ENCODE results near the gene CORO6. TPM values are rescaled to one million over a fixed set of nuclear protein-coding genes. Genes with fewer than 3 reads are reported as not detected.

Gene CORO6
- total RNA-seq, 1 experiment from 2014 or later: 9.7 TPM

GRCh38 chr17:29614349-29615047 lies 8.2 kb downstream of the CORO6 start:
- Histone ChIP-seq H3K27ac (ENCODE audit: low read length) (peak overlapping the region; percentile 42; the same call in 1 of the 2 replicates), H3K4me1 (ENCODE audit: control insufficient read depth, insufficient read depth, low read length) (peaks cover 37% of the 10 kb centered on the region), H3K4me3 (ENCODE audit: low read depth in 2 of 2, low read length in 2 of 2) (peak overlapping the region in 1 of 2 experiments; percentile 54; a peak in 2 of 4 replicates), H3K27me3 (ENCODE audit: control insufficient read depth, insufficient read depth, low read length) (no peaks in the 10 kb centered on the region), H3K9me3 (ENCODE audit: control insufficient read depth, insufficient read depth, low read depth, low read length) (no peaks in the 10 kb centered on the region), H3K36me3 (ENCODE audit: control insufficient read depth, insufficient read depth, low read length) (no peaks in the 10 kb centered on the region)
- BruUV-seq (replicated peaks): no TSS peak
- intact Hi-C loops (cut with micrococcal nuclease; ENCODE audit: unreplicated experiment) (no loop called here), in situ Hi-C loops (cut with HindIII; ENCODE audit: low pct_unique_long_range_greater_than_20kb, low sequenced_read_pairs) (no loop called here)
- ATAC-seq: no peak
- DNase-seq (ENCODE audit: low read depth, low spot score): no peak
- CTCF ChIA-PET: no interaction called here
- peak; percentile 2; the same call in 1 of the 2 replicates for TF ChIP-seq POLR2AphosphoS5 (IDR thresholded peaks at IDR 0.05; ENCODE audit: low read depth, low read length)
- no peak for TF ChIP-seq SIN3A (IDR thresholded peaks at IDR 0.05; ENCODE audit: borderline replicate concordance, insufficient read depth, low read depth, low read length)
- TF ChIP-seq TCF7L2 (IDR thresholded peaks at IDR 0.05; ENCODE audit: low read depth, low read length): no peak
- POLR2A ChIA-PET: no interaction called here

DNA sequence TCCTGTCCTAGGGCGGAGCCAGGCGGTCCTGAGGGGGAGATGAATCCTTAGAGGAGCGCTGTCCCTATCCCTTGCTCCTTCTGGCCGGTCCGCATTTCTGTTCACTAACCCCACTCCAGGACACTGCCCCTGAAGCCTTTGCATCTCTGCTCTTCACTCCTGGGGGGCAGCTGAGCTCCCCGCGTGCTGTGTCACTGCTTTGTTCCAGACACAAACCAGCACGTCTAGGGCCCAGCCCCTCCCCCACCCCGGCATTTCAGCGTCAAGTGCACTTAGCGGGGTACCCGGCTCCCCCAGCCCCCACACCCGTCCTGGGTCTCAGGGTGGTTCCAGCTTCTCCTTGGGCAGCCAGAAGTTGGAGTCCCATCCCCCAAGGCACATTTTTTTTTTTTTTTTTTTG lies 8.9 kb downstream of the CORO6 start:
- no peak overlapping the region for H3K27ac ChIP-seq (ENCODE audit: low read length)
- no peaks in the 10 kb centered on the region for H3K9me3 ChIP-seq (ENCODE audit: control insufficient read depth, insufficient read depth, low read depth, low read length)
- in situ Hi-C loops (cut with HindIII; ENCODE audit: low pct_unique_long_range_greater_than_20kb, low sequenced_read_pairs): no loop called here
- TF ChIP-seq POLR2AphosphoS5 (IDR thresholded peaks at IDR 0.05; ENCODE audit: low read depth, low read length): no peak
- TF ChIP-seq, protein P1, sequence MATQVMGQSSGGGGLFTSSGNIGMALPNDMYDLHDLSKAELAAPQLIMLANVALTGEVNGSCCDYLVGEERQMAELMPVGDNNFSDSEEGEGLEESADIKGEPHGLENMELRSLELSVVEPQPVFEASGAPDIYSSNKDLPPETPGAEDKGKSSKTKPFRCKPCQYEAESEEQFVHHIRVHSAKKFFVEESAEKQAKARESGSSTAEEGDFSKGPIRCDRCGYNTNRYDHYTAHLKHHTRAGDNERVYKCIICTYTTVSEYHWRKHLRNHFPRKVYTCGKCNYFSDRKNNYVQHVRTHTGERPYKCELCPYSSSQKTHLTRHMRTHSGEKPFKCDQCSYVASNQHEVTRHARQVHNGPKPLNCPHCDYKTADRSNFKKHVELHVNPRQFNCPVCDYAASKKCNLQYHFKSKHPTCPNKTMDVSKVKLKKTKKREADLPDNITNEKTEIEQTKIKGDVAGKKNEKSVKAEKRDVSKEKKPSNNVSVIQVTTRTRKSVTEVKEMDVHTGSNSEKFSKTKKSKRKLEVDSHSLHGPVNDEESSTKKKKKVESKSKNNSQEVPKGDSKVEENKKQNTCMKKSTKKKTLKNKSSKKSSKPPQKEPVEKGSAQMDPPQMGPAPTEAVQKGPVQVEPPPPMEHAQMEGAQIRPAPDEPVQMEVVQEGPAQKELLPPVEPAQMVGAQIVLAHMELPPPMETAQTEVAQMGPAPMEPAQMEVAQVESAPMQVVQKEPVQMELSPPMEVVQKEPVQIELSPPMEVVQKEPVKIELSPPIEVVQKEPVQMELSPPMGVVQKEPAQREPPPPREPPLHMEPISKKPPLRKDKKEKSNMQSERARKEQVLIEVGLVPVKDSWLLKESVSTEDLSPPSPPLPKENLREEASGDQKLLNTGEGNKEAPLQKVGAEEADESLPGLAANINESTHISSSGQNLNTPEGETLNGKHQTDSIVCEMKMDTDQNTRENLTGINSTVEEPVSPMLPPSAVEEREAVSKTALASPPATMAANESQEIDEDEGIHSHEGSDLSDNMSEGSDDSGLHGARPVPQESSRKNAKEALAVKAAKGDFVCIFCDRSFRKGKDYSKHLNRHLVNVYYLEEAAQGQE (IDR thresholded peaks at IDR 0.05; ENCODE audit: insufficient read depth in 1 of 2, low read depth in 2 of 2, low read length in 1 of 2): no peak
- TF ChIP-seq, protein P2, sequence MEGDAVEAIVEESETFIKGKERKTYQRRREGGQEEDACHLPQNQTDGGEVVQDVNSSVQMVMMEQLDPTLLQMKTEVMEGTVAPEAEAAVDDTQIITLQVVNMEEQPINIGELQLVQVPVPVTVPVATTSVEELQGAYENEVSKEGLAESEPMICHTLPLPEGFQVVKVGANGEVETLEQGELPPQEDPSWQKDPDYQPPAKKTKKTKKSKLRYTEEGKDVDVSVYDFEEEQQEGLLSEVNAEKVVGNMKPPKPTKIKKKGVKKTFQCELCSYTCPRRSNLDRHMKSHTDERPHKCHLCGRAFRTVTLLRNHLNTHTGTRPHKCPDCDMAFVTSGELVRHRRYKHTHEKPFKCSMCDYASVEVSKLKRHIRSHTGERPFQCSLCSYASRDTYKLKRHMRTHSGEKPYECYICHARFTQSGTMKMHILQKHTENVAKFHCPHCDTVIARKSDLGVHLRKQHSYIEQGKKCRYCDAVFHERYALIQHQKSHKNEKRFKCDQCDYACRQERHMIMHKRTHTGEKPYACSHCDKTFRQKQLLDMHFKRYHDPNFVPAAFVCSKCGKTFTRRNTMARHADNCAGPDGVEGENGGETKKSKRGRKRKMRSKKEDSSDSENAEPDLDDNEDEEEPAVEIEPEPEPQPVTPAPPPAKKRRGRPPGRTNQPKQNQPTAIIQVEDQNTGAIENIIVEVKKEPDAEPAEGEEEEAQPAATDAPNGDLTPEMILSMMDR (IDR thresholded peaks at IDR 0.05): no peak
- intact Hi-C loops (cut with micrococcal nuclease; ENCODE audit: unreplicated experiment): no loop called here
- DNase-seq (ENCODE audit: low read depth, low spot score) (no peak), ATAC-seq (no peak)
- POLR2A ChIA-PET: interaction anchor here (0.6 kb wide), 1 partner anchor 1463 kb away, joined by 4 read pairs; no protein-coding TSS in a partner anchor
- CTCF ChIA-PET: interaction anchor here (0.7 kb wide), 1 partner anchor 479 kb away, joined by 6 read pairs; no protein-coding TSS in a partner anchor
- no TSS peak for BruUV-seq (replicated peaks)
- no peak overlapping the region for H3K4me3 ChIP-seq (ENCODE audit: low read depth in 2 of 2, low read length in 2 of 2)
- no peaks in the 10 kb centered on the region for H3K36me3 ChIP-seq (ENCODE audit: control insufficient read depth, insufficient read depth, low read length)
- peaks cover 37% of the 10 kb centered on the region for H3K4me1 ChIP-seq (ENCODE audit: control insufficient read depth, insufficient read depth, low read length)
- no peaks in the 10 kb centered on the region for H3K27me3 ChIP-seq (ENCODE audit: control insufficient read depth, insufficient read depth, low read length)

DNA sequence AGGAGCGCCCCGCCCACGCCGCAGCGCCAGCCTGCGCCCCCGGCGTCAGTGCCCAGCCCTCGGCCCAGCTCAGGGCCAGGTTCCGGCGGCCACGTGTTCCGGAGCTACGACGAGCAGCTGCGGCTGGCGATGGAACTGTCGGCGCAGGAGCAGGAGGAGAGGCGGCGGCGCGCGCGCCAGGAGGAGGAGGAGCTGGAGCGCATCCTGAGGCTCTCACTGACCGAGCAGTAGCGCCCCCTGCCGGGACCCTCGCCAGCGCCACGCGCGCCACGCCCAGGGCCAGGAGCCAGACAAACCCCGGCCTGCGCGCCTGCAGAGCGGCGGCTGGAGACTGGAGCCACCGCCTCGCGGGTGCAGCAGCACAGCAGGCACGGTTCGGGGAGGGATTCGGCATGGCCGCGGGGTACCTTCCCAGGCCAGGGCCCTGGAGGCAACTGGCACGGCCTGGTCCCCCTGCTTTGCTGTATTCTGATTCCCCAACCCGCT lies 9.3 kb downstream of the CORO6 start:
- ChIA-PET CTCF (interaction anchor here (0.6 to 0.7 kb wide), 2 partner anchors 129 to 480 kb away, joined by 6 read pairs; no protein-coding TSS in a partner anchor), POLR2A (interaction anchor here (0.6 kb wide), 1 partner anchor 1463 kb away, joined by 4 read pairs; no protein-coding TSS in a partner anchor)
- in situ Hi-C loops (cut with HindIII; ENCODE audit: low pct_unique_long_range_greater_than_20kb, low sequenced_read_pairs) (no loop called here), intact Hi-C loops (cut with micrococcal nuclease; ENCODE audit: unreplicated experiment) (no loop called here)
- H3K4me1 ChIP-seq (ENCODE audit: control insufficient read depth, insufficient read depth, low read length): peaks cover 35% of the 10 kb centered on the region
- H3K36me3 ChIP-seq (ENCODE audit: control insufficient read depth, insufficient read depth, low read length): no peaks in the 10 kb centered on the region
- TF ChIP-seq, protein P2 (IDR thresholded peaks at IDR 0.05): peak; percentile 5; the same call in 1 of the 2 replicates
- TF ChIP-seq SIN3A (IDR thresholded peaks at IDR 0.05; ENCODE audit: borderline replicate concordance, insufficient read depth, low read depth, low read length): no peak
- no peak overlapping the region for H3K27ac ChIP-seq (ENCODE audit: low read length)
- BruUV-seq (replicated peaks): no TSS peak
- DNase-seq (ENCODE audit: low read depth, low spot score) (no peak), ATAC-seq (no peak)
- H3K27me3 ChIP-seq (ENCODE audit: control insufficient read depth, insufficient read depth, low read length): no peaks in the 10 kb centered on the region
- H3K9me3 ChIP-seq (ENCODE audit: control insufficient read depth, insufficient read depth, low read depth, low read length): no peaks in the 10 kb centered on the region
- H3K4me3 ChIP-seq (ENCODE audit: low read depth in 2 of 2, low read length in 2 of 2): no peak overlapping the region

Data from Panc1 (cell line).